ENCODE data around the gene GLB1L3.

GLB1L3 gene

DNA sequence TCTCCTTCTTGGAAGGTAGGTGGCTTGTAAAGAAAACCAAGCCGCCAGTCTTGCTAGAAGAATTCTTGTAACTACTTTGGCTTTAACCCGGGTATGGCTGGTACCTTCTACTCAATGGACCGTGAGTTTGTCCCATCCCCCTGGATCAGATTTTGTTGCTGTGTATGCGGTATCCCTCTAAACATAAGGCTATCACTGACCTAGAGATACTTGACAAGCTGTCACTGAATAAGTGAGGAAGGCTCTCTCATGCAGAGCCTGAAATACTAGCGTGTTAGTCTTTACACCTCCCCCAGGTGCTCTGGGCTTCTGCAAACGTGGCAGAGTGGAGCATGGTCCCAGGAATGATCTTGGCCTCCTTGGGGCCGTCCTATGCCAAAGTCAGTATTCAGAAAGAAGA is 90.1 kb downstream of the GLB1L3 start:
- Histone ChIP-seq H4K20me1 (ENCODE audit: low read depth, low read length) (no peaks in the 10 kb centered on the region), H3K79me2 (ENCODE audit: insufficient read depth, low read length) (no peaks in the 10 kb centered on the region), H3K9me2 (replicated peaks; ENCODE audit: insufficient read depth, low read length) (no peaks in the 10 kb centered on the region), H3K4me3 (ENCODE audit: insufficient read depth, low read length, poor library complexity, severe bottlenecking) (no peak overlapping the region), H3K27me3 (ENCODE audit: low read length) (no peaks in the 10 kb centered on the region), H3K27ac (ENCODE audit: low read depth, low read length) (no peak overlapping the region), H3K4me2 (ENCODE audit: low read depth, low read length, poor library complexity, severe bottlenecking) (no peak overlapping the region), H2AFZ (ENCODE audit: low read depth, low read length, severe bottlenecking) (no peak overlapping the region), H3K9me3 (ENCODE audit: insufficient read depth, low read length) (no peaks in the 10 kb centered on the region), H3K9ac (ENCODE audit: low read length) (no peak overlapping the region), H3F3A (ENCODE audit: insufficient read depth) (no peaks in the 10 kb centered on the region), H3K36me3 (ENCODE audit: low read length) (no peaks in the 10 kb centered on the region)
- TF ChIP-seq, protein P1, sequence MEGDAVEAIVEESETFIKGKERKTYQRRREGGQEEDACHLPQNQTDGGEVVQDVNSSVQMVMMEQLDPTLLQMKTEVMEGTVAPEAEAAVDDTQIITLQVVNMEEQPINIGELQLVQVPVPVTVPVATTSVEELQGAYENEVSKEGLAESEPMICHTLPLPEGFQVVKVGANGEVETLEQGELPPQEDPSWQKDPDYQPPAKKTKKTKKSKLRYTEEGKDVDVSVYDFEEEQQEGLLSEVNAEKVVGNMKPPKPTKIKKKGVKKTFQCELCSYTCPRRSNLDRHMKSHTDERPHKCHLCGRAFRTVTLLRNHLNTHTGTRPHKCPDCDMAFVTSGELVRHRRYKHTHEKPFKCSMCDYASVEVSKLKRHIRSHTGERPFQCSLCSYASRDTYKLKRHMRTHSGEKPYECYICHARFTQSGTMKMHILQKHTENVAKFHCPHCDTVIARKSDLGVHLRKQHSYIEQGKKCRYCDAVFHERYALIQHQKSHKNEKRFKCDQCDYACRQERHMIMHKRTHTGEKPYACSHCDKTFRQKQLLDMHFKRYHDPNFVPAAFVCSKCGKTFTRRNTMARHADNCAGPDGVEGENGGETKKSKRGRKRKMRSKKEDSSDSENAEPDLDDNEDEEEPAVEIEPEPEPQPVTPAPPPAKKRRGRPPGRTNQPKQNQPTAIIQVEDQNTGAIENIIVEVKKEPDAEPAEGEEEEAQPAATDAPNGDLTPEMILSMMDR (IDR thresholded peaks at IDR 0.05; ENCODE audit: insufficient read depth, low read length, poor library complexity, severe bottlenecking): no peak
- no peak for TF ChIP-seq EZH2phosphoT487 (conservative IDR thresholded peaks at IDR 0.05; ENCODE audit: low read length)

DNA sequence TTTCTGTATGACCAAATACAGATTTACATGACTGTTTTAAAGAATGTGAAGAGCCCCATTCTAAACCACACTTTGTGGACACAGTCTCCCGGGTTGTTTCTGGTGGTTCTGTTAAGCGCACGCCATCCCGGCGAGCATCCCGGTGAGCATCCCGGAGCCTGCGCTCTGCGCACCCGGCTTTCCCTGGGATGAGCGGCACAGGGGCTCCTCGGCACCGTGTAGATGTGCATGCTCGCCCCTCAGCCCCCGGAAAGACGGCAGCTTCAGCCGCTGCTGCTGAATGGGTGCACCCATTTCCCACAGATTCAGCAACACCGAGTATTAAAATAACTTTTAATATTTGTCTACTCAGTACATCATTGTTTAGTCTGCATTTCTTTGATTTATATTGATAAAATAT is 91.6 kb downstream of the GLB1L3 start:
- Histone ChIP-seq H3K79me2 (ENCODE audit: insufficient read depth, low read length) (no peaks in the 10 kb centered on the region), H4K20me1 (ENCODE audit: low read depth, low read length) (no peaks in the 10 kb centered on the region), H3K4me3 (ENCODE audit: insufficient read depth, low read length, poor library complexity, severe bottlenecking) (no peak overlapping the region), H3K4me2 (ENCODE audit: low read depth, low read length, poor library complexity, severe bottlenecking) (no peak overlapping the region), H3K36me3 (ENCODE audit: low read length) (no peaks in the 10 kb centered on the region), H3K9me2 (replicated peaks; ENCODE audit: insufficient read depth, low read length) (no peaks in the 10 kb centered on the region), H3K9me3 (ENCODE audit: insufficient read depth, low read length) (no peaks in the 10 kb centered on the region), H3K27me3 (ENCODE audit: low read length) (no peaks in the 10 kb centered on the region), H3K27ac (ENCODE audit: low read depth, low read length) (no peak overlapping the region), H3K9ac (ENCODE audit: low read length) (no peak overlapping the region), H3F3A (ENCODE audit: insufficient read depth) (no peaks in the 10 kb centered on the region), H2AFZ (ENCODE audit: low read depth, low read length, severe bottlenecking) (no peak overlapping the region)
- no peak for TF ChIP-seq EZH2phosphoT487 (conservative IDR thresholded peaks at IDR 0.05; ENCODE audit: low read length)
- TF ChIP-seq, protein P1 (IDR thresholded peaks at IDR 0.05; ENCODE audit: insufficient read depth, low read length, poor library complexity, severe bottlenecking): no peak
